Measurements from ENCODE around the gene VPS39.

The VPS39 gene

DNA sequence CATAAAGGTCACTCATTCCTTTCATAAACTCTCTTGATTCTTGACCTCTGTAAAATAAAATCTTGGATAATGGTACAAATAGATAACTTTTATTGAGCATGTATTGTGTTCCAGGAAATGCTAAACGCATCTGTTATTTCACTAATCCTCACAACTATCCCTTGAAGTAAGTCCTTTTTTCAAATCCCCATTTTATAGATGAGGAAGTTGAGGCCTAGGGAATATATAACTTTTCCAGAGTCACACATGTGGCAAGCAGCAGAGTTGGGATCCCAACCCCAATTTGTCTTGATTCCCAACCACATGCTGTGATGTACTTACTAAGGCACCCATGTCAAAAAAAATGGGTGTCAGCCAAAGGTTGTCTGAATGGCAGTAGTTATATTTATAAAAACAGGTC is 6.3 kb downstream of the VPS39 start:
- DNase-seq, result no peak

- no peak for DNase-seq
Measured at GRCh38 chr15:42199126-42199525, 9.0 kb downstream of the VPS39 start.

GRCh38 chr15:42198516-42198915 is 9.6 kb downstream of the VPS39 start:
- no peak for DNase-seq

DNA sequence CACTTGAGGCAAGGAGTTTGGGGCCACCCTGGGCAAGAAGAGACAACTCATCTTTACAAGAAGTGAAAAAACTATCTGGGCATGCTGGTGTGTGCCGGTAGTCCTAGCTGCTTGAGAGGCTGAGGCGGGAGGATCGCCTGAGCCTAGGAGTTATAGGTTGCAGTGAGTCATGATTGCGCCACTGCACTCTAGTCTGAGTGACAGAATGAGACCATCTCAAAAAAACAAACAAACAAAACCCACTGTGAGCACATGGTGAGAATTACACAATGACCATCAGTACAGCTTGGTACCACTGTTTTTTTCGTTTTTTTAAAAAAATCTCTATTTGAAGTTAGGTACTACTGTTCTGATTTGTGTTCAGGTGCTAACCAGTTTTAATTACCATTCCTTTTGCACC is 13.6 kb downstream of the VPS39 start:
- no peak for DNase-seq

DNA sequence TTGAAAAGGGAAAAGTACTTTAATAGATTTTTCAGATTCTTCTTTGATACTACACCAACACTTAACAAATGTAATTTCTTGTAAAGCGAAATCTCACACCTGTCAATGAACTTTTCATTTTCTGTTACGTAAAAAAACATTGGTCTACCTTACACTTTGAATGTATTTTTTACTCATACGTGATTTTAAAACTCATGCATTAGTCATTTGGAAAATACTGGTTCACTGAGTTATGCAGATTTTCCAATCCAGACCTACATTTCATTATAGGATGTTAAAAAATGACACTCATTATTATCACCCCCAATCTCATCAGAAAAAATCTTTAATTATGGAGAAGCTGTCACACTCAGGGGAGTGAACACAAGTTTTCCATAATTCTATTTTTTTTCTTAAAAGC is 14.7 kb downstream of the VPS39 start:
- no peak for DNase-seq

GRCh38 chr15:42191610-42192346 is 16.3 kb downstream of the VPS39 start:
- no peak for DNase-seq

DNA sequence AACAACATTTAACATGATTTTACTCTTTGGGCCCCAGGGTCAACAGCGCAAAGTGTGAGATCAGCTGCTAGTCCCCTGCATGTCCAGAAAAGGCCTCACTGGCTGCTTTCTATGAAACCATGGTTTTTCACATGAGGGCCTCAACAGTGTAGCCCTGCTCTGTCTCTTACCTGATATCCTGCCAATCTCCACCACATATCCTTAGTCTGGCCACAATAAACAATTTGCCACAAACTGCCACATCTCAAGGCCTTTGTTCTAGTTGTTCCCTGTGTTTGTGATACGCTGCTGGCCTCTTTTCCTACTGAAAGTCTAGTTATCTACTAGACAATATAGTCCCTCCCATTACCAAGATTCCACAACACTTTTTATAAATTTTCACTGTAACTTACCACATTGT is 17.7 kb downstream of the VPS39 start:
- no peak for DNase-seq

GRCh38 chr15:42185801-42186200 is 22.3 kb downstream of the VPS39 start:
- DNase-seq, result no peak

GRCh38 chr15:42184736-42185135 is 23.4 kb downstream of the VPS39 start:
- no peak for DNase-seq

DNA sequence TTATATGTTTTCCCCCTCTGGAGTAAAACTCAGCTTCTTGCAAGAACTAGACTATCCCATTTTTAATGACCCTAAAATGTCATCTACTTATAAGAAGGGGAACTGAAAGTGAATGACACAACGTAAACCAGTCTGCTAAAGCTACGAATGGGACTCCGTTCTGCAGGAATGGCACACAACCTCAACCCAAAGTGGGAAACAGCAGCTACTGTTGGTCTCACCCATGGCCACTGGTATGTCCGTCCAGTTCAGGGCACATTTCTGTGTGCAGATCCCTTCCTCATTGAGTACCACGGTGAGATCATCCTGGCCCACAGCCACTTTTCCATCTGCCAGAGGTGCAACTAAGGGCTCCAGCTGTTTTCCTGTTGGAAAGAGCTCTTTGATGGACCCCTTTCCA is 23.8 kb downstream of the VPS39 start:
- peak in 2 of 14 donors; percentile 6 to 11 for DNase-seq

- DNase-seq, result peak in 1 of 14 donors; percentile 16
Measured at GRCh38 chr15:42182961-42183360, 25.1 kb downstream of the VPS39 start.

DNA sequence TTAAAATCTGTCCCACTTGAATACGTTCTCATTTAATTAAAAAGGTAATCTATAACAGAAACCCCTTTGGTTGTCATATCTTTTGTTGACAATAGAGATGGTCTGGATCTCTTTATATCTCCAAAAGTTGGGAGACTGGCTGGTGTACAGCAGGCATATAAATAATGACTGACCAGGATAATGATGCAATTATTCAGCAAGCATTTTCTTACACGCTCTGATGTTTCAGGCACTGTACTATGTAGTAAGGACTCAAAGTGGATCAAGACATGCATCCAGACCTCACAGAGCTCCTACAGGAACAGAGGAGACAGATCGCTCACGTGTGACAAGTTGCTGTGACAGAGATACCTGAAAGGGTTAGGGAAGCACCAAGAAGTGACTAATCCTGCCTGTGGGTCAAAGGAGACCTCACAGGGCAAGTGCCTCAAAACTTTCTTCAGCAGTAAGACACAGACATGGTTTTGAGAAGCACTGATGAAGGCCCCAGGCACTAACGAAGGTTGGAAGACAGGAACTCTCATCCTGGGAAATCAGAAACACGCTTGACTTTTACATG is 25.7 kb downstream of the VPS39 start:
- DNase-seq, result no peak

DNA sequence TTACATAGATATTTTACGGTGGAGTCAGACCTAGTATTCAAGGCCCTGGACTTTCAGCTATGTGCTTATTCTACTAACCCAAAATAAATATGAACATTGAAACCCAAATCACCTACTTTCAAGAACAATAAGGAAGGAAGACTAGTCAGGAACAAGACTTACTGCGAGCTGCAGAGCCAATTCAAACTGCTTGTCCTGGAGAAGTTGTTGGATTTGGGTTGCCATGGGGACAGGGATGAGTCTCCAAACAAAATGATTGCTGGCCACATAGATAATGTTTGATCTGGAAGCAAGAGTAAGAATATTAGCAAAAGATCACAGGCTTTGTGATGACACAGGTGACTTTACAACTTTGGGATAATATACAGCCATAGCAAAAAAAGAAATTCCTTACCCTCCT is 30.0 kb downstream of the VPS39 start:
- DNase-seq, result no peak

DNA sequence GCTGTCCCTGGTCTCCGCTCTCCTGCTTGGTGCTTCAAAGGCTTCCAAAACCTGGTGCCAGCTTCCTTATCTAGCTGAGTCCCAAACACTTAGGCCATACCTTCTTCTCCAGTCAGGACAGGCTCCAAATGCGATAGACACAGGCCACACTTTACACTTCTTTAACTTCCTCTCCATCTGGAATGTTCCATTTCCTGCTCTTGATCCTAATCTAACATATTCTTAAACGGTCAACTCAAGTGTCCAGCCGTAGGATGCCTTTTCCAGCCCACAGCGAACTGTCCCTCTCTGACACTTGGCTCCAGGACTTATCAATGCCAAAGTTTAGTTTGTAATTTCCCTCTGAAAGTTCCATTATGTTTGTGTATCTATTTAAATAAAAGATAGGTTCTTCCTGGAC is 32.4 kb downstream of the VPS39 start:
- no peak for DNase-seq

GRCh38 chr15:42172475-42172874 is 35.6 kb downstream of the VPS39 start:
- DNase-seq, result no peak

DNA sequence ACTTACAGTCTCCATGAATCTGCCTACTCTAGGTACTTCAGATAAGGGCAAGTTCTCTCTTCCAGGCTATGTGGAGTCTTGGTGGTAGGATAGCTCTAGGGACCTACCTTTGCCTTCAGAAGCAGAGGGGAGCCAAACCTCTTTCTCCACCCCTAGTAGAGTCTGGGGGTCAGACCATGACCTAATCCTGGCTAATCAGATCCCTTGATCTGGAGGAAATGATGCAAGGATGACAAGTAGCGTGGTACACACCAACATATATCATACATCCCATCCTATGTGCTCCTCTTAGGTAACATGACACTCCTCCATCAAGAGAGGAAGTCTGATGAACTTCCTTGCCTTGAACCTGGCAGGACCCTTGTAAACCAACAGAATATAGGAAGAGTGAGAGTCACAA is 36.3 kb downstream of the VPS39 start:
- DNase-seq, result no peak

DNA sequence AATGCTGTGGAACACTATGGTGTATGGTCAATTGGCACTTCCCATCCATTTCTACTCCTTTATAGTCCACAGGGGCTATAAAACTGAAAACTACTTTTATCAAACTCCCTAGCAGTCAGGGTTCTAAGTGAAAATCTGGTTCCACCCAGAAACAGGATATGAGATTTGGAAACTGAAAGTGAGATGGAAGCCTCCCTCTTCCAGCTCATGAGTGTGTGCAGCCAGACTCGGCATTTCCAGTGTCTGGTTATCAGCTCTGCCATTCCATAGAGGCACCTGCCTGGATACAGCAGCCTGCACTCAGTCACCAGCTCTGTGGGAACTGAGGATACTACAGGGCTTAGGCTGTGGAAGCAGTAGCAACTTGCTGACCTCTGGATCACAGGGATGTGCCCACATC is 37.0 kb downstream of the VPS39 start:
- no peak for DNase-seq

- no peak for DNase-seq
Measured at GRCh38 chr15:42166225-42166940, 41.7 kb downstream of the VPS39 start.

DNA sequence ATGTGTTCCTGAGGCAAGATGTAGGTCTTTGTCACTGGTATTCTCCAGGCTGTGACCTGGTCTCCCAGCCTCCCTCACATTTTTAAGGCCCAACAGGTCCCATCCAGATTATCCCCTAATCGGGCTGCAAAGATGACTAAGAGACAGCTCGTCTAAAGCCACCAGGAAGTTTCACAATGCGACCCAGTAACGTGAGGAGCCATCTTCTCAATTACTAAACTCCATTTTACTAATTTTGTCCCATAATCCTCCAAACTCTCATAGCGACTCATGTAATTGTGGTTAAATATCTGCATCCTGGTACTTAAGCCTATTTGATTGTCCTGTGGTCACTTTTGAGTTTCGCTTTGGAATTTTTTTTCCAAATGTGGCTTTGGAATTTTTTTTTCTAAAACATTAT is 43.0 kb downstream of the VPS39 start:
- no peak for DNase-seq

DNA sequence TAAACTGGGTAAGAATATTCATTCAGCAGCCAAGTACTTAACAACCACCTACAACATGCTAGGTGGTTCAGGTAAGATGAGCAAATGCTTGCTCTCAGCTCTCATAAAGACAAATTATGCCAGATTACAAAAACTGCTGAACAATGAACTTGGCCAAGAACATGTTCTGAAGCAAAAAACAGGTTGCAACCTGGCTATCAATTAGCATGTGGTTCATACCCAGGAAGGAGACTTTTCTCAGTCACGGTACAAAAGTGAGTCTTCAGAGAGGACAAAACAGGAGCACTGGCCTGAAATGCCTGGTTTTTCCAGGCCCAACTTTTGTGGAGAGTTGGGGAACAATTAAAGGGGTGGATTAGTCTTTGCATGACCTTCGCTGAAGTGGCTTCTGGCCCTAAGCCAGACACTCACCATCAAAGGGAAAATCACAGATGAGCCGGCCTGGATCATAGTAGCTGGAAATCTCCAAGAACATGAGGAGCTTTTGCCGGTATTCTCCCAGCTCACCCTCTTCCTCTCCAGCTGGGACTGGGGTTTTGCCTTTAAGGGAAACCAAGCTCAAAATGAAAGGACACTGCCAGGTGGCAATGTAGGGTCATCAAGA is 44.1 kb downstream of the VPS39 start:
- DNase-seq, result no peak

GRCh38 chr15:42163291-42163690 is 44.8 kb downstream of the VPS39 start:
- DNase-seq, result no peak

- no peak for DNase-seq
Measured at GRCh38 chr15:42160136-42160535, 48.0 kb downstream of the VPS39 start.

- DNase-seq, result no peak
Measured at GRCh38 chr15:42159381-42160015, 48.6 kb downstream of the VPS39 start.

Measured in C1 segment of cervical spinal cord (tissue), 14 donors.